HG03460 (cell line): ENCODE results near the gene IL20RB.

ENCODE experiments used
- ATAC-seq: cut with Tn5 transposase; IDR thresholded peaks from one replicate; pipeline ENCODE4 v1.9.1; 2021; ENCODE audit not compliant: unreplicated experiment

The IL20RB gene

GRCh38 chr3:136957751-136958288 is at the start of gene IL20RB:
Gene IL20RB (plus strand): TSS chr3:136957983. CDS start chr3:136958114, 131 bp downstream.
- no peak for ATAC-seq

GRCh38 chr3:136908297-136908696 is 49.5 kb upstream of the IL20RB start:
- no peak for ATAC-seq

- ATAC-seq, result no peak
Measured at GRCh38 chr3:136909187-136909586, 48.6 kb upstream of the IL20RB start.

- no peak for ATAC-seq
Measured at GRCh38 chr3:136910697-136911096, 47.1 kb upstream of the IL20RB start.

GRCh38 chr3:136913168-136913567 is 44.6 kb upstream of the IL20RB start:
- ATAC-seq, result no peak

- ATAC-seq, result no peak
Measured at GRCh38 chr3:136914739-136915138, 43.0 kb upstream of the IL20RB start.

GRCh38 chr3:136916223-136916622 is 41.6 kb upstream of the IL20RB start:
- no peak for ATAC-seq

DNA sequence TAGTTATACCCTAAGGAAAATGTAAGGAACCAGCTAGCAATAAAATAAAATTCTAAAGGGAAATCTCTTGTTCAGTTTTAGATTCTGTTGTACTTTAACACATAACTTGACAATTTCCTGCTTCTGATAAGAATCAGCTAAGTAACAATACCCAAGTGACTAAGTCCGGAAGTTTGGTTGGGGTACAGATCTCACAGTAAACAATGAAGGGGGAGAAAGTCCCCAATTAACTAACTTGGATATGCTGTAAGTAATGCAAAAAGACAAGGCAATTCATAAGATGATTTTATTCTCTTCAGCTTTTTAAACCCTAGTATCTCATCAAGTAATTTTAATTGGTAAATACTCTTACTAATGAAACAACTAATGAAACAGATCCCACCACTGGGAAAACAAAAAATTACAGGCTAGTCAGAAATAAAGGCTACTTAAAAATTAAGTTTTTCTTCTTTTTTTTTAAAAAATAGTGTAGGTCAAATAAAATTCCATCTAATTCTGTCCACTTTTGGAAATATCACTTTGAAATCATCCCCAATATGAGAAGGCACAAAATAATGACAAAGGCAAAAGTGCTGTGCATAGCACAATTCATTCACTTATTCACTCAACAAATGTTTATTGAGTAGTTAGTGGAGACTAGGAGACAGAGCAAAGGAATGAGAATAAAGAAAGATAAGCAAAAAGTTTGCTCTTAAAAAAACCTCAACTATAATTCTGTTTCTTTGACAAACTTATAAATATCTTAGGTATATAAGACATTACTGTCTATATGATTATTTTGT is 37.8 kb upstream of the IL20RB start:
- ATAC-seq, result no peak

DNA sequence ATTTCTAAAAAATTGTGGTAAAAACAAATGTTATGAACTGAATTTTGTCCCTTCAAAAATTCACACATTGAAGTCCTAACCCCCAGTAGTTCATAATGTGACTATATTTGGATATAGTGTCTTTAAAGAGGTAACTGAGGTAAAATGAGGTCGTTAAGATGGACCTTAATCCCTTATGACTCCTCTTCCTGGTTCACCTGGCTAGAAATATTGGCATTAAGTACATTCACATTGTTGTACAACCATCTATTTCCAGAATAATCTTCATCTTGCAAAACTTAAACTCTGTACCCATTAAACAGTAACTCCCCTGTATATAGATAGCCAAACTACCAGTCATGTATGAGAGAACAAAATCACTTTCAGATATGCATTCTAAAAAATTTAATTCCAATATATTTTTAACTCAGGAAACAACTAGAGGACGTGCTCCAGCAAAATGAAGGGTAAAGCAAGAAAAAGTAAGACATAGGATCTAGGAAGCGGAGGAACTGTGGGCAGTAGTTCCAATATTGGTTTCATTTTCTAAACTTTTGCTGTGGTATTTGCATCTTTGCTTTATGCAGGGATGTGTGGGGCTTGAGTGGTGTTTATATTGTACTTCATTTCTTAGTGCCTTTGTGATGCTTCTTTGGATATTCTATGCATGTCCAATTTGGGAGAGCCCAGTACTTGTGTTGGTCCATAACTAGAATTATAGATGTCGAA is 36.7 kb upstream of the IL20RB start:
- ATAC-seq, result no peak

GRCh38 chr3:136925425-136926190 is 32.2 kb upstream of the IL20RB start:
- peak; percentile 62 for ATAC-seq

DNA sequence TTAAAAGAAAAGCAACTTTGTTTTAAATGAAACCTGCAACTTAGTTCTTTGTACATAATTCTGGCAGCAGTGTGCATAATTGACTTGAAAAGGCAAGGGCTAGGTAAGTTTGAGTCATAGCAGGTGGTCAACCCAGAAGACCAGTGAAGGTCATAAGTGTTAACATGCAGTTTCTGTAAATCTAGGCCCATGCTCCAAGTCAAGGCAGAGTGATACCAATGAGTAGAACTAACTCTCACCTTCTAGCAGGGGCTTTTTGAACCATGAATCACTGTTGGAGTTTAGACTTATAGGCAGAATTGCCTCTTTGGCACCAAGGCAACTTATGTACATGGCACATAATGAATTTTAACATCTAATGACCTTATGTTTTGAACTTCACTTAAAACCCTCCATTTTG is 29.5 kb upstream of the IL20RB start:
- no peak for ATAC-seq

DNA sequence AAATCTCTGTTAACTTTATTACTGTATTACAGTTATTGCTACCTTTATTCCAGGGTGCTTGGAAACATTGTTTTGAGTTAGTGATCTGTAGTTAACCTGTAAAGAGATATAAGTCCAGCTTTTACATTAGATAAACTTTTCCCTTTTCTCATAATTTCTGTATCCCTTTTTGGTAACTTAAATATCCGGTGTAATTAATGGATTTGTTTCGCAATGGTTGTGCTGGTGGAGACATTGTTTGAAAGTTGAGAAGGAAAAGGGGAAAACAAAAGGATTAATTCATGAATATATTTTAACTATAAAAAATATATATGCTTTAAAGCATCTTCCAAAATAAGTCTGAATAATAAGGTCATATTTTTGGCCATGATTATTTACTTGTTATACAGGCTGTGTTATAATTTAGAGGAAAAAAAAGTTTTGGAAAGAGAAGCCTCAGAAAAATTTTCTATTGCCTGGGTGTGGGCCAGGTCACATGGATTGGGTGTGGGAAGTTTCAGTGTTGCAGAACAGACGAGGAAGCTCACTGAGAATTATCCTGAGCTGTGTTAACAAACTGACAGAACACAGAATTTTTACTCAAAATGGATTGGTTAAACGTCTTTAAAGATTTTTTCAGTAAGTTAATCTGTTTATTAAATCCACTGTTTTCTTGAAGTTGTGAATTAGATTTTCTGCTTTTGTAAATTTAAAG is 27.7 kb upstream of the IL20RB start:
- no peak for ATAC-seq

GRCh38 chr3:136931606-136932005 is 26.2 kb upstream of the IL20RB start:
- no peak for ATAC-seq

GRCh38 chr3:136932523-136932922 is 25.3 kb upstream of the IL20RB start:
- ATAC-seq, result no peak

DNA sequence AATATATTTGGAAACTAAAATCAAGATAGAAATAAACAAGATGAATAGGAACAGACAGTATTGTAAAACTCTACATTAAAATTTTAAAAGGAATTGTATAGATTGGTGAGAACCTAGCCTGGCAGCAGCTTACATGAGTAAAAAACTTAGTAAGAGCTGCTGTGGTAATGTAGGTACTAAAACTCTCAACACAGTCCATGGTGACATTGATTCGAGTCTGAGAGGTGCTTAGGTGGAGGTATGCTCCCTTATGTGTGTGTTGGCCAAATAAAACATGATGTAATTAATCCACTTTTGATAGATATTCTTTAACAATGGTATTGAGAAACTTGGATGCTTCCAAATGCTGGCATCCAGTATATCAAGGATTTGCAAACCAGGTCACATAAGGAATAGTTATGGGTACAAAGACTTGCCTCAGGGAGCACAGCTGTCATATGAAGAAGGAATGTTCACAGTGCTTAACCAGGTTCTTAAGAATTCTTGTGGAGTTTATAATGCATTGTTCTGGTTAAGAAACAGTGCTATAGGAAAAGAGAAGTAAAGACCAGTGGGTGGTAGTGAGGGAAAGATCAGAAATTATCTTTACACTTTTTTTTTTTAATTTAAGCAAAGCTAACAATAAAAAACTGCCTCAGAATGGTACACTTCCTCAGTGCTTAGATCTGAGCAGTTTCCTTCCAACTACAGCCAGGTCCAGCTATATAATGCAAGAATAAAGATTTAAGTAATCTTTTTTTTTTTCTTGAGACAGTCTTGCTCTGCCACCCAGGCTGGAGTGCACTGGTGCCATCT is 24.6 kb upstream of the IL20RB start:
- no peak for ATAC-seq

GRCh38 chr3:136937175-136937574 is 20.6 kb upstream of the IL20RB start:
- no peak for ATAC-seq

GRCh38 chr3:136937851-136938250 is 19.9 kb upstream of the IL20RB start:
- no peak for ATAC-seq

- no peak for ATAC-seq
Measured at GRCh38 chr3:136938334-136938733, 19.4 kb upstream of the IL20RB start.

DNA sequence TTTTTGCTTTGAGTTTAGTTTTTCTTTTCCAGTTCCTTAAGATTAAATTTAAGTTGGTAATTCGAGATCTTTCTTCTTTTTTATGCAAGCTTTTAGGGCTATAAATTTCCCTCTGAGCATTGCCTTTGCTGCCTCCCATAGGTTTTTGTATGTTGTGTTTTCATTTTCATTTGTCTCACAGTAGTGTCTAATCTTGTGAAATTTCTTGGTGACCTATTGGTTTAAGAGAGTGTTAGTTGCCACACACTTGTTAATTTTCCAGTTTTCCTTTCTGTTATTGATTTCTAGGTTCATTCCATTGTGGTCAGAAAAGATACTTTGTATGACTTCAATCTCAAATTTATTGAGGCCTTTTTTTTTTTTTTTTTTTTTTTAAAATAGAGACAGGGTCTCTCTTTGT is 18.3 kb upstream of the IL20RB start:
- no peak for ATAC-seq

- ATAC-seq, result no peak
Measured at GRCh38 chr3:136942803-136943202, 15.0 kb upstream of the IL20RB start.
